ENCODE measurements around the gene AFG3L2.

- TF ChIP-seq CTCF (IDR thresholded peaks at IDR 0.05 in 2 of 3, conservative IDR thresholded peaks at IDR 0.05 in 1 of 3; ENCODE audit: insufficient read depth in 2 of 3, low read depth in 1 of 3, low read length in 3 of 3): no peak
- TF ChIP-seq SRSF1 (IDR thresholded peaks at IDR 0.05; ENCODE audit: low read depth, low read length): no peak
- no peak for TF ChIP-seq NBN (IDR thresholded peaks at IDR 0.05; ENCODE audit: low read depth)
- no peak for TF ChIP-seq ELK1 (CRISPR knock-in tag; IDR thresholded peaks at IDR 0.05)
- TF ChIP-seq ERF (CRISPR knock-in tag; IDR thresholded peaks at IDR 0.05): no peak
- TF ChIP-seq HDAC2 (IDR thresholded peaks at IDR 0.05): no peak
- no peak for TF ChIP-seq GATA2 (CRISPR knock-in tag; IDR thresholded peaks at IDR 0.05)
- no peak for TF ChIP-seq BHLHE40 (IDR thresholded peaks at IDR 0.05; ENCODE audit: low read length)
- no peak for TF ChIP-seq CBX3 (IDR thresholded peaks at IDR 0.05; ENCODE audit: borderline replicate concordance in 1 of 2, low read length in 2 of 2)
- no peak for TF ChIP-seq RNF219 (CRISPR knock-in tag; IDR thresholded peaks at IDR 0.05)
- no peak for TF ChIP-seq ZFPM2 (CRISPR knock-in tag; IDR thresholded peaks at IDR 0.05)
- no peak for TF ChIP-seq SREBF1 (IDR thresholded peaks at IDR 0.05; ENCODE audit: borderline replicate concordance, low read depth, low read length)
- TF ChIP-seq ZNF277 (CRISPR knock-in tag; IDR thresholded peaks at IDR 0.05; ENCODE audit: borderline replicate concordance): no peak
Observed at GRCh38 chr18:12416098-12416729, 39.2 kb upstream of the AFG3L2 start.
